GM12875 (cell line): ENCODE measurements around the gene RPS27L.

ENCODE experiments used
- H3K4me3 ChIP-seq: one replicate; pipeline ENCODE4 v1.5.1; 2011; ENCODE audit warnings: low read depth, low read length, control low read depth
- TF ChIP-seq, protein P1 (sequence below): IDR thresholded peaks from 2 replicates; pipeline ENCODE4 v1.5.1; 2011; ENCODE audit warnings: low read depth, mild to moderate bottlenecking, control low read depth, inconsistent platforms, low read length, moderate library complexity, borderline replicate concordance; ENCODE audit not compliant: insufficient read depth

RPS27L gene

GRCh38 chr15:63157891-63158431 is 684 bp upstream of the RPS27L start:
- TF ChIP-seq, protein P1, sequence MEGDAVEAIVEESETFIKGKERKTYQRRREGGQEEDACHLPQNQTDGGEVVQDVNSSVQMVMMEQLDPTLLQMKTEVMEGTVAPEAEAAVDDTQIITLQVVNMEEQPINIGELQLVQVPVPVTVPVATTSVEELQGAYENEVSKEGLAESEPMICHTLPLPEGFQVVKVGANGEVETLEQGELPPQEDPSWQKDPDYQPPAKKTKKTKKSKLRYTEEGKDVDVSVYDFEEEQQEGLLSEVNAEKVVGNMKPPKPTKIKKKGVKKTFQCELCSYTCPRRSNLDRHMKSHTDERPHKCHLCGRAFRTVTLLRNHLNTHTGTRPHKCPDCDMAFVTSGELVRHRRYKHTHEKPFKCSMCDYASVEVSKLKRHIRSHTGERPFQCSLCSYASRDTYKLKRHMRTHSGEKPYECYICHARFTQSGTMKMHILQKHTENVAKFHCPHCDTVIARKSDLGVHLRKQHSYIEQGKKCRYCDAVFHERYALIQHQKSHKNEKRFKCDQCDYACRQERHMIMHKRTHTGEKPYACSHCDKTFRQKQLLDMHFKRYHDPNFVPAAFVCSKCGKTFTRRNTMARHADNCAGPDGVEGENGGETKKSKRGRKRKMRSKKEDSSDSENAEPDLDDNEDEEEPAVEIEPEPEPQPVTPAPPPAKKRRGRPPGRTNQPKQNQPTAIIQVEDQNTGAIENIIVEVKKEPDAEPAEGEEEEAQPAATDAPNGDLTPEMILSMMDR: no peak
- peak overlapping the region; percentile 92 for H3K4me3 ChIP-seq

- H3K4me3 ChIP-seq: peak overlapping the region; percentile 92
- TF ChIP-seq, protein P1: no peak
Observed at GRCh38 chr15:63156755-63157117, 541 bp downstream of the RPS27L start.

DNA sequence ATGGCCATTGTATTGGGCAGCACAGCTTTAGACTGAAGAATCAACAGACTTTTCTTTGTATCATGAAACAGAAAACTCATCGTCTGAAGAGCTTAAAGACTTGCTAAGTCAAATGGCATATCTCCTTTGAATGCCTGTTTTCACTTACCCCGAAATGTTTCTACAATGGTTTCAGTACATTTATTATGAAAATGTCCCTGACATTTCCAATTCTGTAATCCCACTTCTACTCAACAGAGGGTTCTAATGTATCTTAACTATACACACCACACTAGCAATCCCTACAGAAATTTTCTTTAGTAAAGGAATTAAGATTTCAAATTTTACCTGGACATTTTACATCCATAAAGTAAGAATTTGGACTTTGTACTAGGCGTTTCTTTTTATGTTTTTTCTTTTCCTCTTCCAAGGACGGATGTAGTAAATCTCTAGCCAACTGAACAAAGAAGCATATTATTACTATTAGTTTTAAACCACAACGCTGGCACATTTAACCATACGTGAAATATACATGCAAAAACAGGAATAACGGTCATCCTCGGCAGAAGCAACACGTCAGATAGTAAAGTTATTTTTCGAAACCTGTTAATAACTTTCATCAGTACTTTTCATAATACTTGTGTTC is 1.1 kb downstream of the RPS27L start:
- TF ChIP-seq, protein P1: no peak
- peak overlapping the region; percentile 92 for H3K4me3 ChIP-seq

- no peak overlapping the region for H3K4me3 ChIP-seq
- TF ChIP-seq, protein P1: no peak
Observed at GRCh38 chr15:63155486-63155885, 1.8 kb downstream of the RPS27L start.

GRCh38 chr15:63151665-63152064 is 5.6 kb downstream of the RPS27L start:
- TF ChIP-seq, protein P1: no peak

DNA sequence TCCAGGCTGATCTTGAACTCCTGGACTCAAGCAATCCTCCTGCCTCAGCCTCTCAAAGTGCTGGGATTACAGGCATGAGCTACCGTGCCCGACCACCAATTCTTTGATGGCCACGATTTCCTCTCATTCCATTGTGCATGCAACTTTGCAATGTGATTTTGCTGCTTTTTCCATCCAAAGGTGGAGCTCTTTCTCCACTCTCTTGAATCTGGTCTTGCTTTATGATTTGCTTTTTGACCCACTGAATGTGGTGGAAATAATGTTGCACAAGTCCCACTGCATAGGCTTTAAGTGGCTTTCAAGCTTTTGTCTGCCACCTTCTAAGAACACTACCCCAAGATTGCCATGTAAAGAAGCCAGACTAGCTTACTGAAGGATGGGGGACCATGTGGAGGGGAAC is 10.6 kb downstream of the RPS27L start:
- TF ChIP-seq, protein P1: no peak
- H3K4me3 ChIP-seq: no peak overlapping the region

More at GRCh38 chr15:63151665-63152064, 5.6 kb downstream of the RPS27L start:
- H3K4me3 ChIP-seq: no peak overlapping the region

DNA sequence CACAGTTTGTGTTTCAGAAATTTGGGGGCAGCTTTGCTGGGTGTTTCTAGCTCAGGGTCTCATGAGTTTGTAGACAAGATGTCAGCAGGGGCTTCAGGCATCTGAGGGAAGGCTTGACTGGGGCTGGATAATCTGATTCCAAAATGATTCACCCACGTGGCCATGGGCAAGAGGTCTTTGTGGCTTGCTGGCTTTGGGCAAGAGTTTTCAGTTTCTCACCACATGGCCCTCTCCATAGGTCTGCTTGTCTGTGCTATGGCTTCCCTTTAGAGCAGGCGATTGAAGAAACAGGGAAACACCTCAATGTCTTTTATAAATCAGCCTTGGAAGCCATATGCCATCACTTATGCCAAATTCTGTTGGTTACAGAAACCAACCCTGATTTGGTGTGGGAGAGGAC is 11.9 kb downstream of the RPS27L start:
- TF ChIP-seq, protein P1: no peak
- no peak overlapping the region for H3K4me3 ChIP-seq
